Neural cell (in vitro differentiated cells): ENCODE measurements around the gene HPN.
"Not testable (repeated sequence)": the region's sequence is repeated elsewhere in the genome, so short reads cannot be mapped to it uniquely, and the experiment has no call there.

Source experiments
- CTCF ChIP-seq: fragments of 450-650 bp; IDR thresholded peaks from 2 replicates; pipeline ENCODE4 v1.5.1; 2014; ENCODE audit warnings: antibody characterized with exemption, mild to moderate bottlenecking, moderate library complexity; ENCODE audit not compliant: poor library complexity, severe bottlenecking
- EP300 ChIP-seq: fragments of 450-650 bp; conservative IDR thresholded peaks from 2 replicates; pipeline ENCODE4 v1.6.1; 2014; ENCODE audit warnings: antibody characterized with exemption, mild to moderate bottlenecking, moderate library complexity; ENCODE audit not compliant: poor library complexity, severe bottlenecking
- EZH2 ChIP-seq: fragments of 200-600, 300-800 bp; shearing (Covaris generic), sonication (generic); IDR thresholded peaks from 2 replicates; pipeline ENCODE4 v1.6.1; 2014; ENCODE audit warnings: antibody characterized with exemption, low read length, borderline replicate concordance, mild to moderate bottlenecking; ENCODE audit not compliant: insufficient read depth, poor library complexity, severe bottlenecking
- MXI1 ChIP-seq: fragments of 450-650 bp; conservative IDR thresholded peaks from 2 replicates; pipeline ENCODE4 v1.6.1; 2014; ENCODE audit warnings: antibody characterized with exemption, mild to moderate bottlenecking; ENCODE audit not compliant: poor library complexity, severe bottlenecking
- POLR2AphosphoS5 ChIP-seq: IDR thresholded peaks from 2 replicates; pipeline ENCODE4 v1.6.1; 2012
- RAD21 ChIP-seq: fragments of 450-650 bp; conservative IDR thresholded peaks from 2 replicates; pipeline ENCODE4 v1.6.1; 2014; ENCODE audit warnings: antibody characterized with exemption, mild to moderate bottlenecking, moderate library complexity
- REST ChIP-seq: IDR thresholded peaks from 2 replicates; pipeline ENCODE4 v1.6.1; 2012; ENCODE audit warnings: borderline replicate concordance
- TAF1 ChIP-seq: IDR thresholded peaks from 2 replicates; pipeline ENCODE4 v1.6.1; 2012; ENCODE audit warnings: low read depth

- TF ChIP-seq TAF1, REST, POLR2AphosphoS5, CTCF, EP300, EZH2, MXI1, RAD21: not testable (repeated sequence)
Observed at GRCh38 chr19:35051268-35051667, 9.7 kb downstream of the HPN start.
